ENCODE measurements around the gene NABP1. TPM values are rescaled to one million over a fixed set of nuclear protein-coding genes. Genes with fewer than 3 reads are reported as not detected.
"Not testable (repeated sequence)": the region's sequence is repeated elsewhere in the genome, so short reads cannot be mapped to it uniquely, and the experiment has no call there.

The NABP1 gene
- total RNA-seq, 2 donors from 2014 or later: 94.1 to 98.6 TPM

DNA sequence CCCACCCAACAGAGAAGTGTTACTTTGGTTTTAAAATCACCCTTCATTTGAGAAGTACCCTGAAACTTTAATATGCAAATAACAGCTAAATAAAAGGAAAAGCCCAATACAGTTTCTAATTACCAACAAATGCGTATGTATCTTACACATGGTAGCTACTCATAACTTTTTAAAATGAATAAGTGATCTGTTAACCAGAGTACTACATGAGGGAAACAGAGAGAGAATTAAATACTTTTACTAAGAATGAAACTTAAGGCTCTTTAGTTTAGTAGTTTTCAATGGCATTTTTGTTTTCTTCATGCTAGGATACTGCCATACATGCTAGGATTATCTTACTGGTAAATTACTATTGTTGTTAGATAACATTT, 39.1 kb upstream of the NABP1 start:
- H3K4me3 Mint-ChIP-seq: peak overlapping the region; percentile 71 to 99
- DNase-seq (no peak), ATAC-seq (replicated peaks in 1 of 2) (peak; percentile 35 to 42)
- H3K27me3 Mint-ChIP-seq (ENCODE audit: low read depth): no peaks in the 10 kb centered on the region
- peak overlapping the region; percentile 99 for H3K27ac Mint-ChIP-seq
- H3K4me1 Mint-ChIP-seq (ENCODE audit: low read depth): peaks cover 85% of the 10 kb centered on the region
- peaks cover 0 to 2% of the 10 kb centered on the region in 2 donors for H3K36me3 Mint-ChIP-seq (ENCODE audit: insufficient read depth in 2 of 2)
- H3K9me3 Mint-ChIP-seq: no peaks in the 10 kb centered on the region

DNA sequence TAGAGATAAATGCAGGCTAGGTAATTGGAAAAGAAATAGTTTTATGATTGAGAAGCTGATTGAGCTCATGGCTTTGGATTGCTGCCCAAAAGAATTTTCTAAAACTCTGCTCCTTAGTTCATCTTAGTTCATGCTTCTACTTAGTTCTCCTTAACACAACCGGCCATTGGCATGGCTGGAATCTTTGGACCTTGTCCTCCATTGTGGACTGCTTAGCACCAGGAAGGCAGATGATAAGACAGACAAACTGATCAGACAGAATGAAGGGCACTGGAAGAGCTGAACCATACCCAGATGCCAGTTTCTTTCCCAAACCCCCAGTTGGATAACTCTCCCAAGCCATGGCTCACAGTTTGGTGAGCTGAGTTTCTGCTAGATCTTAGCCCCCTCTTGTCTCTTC, 36.3 kb upstream of the NABP1 start:
- H3K4me3 Mint-ChIP-seq: no peak overlapping the region
- peaks cover 0 to 1% of the 10 kb centered on the region in 2 donors for H3K9me3 Mint-ChIP-seq
- ATAC-seq (replicated peaks in 1 of 2): no peak
- no peak for DNase-seq
- H3K27ac Mint-ChIP-seq: no peak overlapping the region
- no peaks in the 10 kb centered on the region for H3K27me3 Mint-ChIP-seq (ENCODE audit: low read depth)
- peaks cover 0 to 2% of the 10 kb centered on the region in 2 donors for H3K36me3 Mint-ChIP-seq (ENCODE audit: insufficient read depth in 2 of 2)
- H3K4me1 Mint-ChIP-seq (ENCODE audit: low read depth): peaks cover 63% of the 10 kb centered on the region

DNA sequence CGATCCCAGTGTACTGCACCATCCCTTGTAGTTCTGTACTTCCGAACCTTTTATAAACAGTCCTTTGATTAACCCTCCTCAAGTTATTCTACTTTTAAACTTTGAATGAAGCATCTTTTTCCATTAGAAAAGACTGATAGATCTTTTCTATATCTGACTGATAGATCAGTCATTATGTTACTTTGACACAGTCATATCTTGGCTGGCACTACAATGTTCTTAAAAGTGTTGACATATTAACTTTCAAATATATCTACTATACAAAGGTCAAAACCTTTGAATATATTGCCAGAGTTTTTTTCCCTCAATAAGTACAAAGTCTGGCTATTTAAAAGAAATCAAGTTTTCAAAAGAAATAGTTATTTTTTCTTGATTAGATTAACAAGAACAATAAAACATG, 35.4 kb upstream of the NABP1 start:
- DNase-seq (no peak), ATAC-seq (replicated peaks in 1 of 2) (peak; percentile 25 to 38)
- Mint-ChIP-seq H3K27ac (peak overlapping the region; percentile 86), H3K4me3 (peak overlapping the region; percentile 41 to 76), H3K9me3 (peaks cover 0 to 1% of the 10 kb centered on the region in 2 donors), H3K4me1 (ENCODE audit: low read depth) (peaks cover 54% of the 10 kb centered on the region), H3K36me3 (ENCODE audit: insufficient read depth in 2 of 2) (peaks cover 0 to 2% of the 10 kb centered on the region in 2 donors), H3K27me3 (ENCODE audit: low read depth) (no peaks in the 10 kb centered on the region)

DNA sequence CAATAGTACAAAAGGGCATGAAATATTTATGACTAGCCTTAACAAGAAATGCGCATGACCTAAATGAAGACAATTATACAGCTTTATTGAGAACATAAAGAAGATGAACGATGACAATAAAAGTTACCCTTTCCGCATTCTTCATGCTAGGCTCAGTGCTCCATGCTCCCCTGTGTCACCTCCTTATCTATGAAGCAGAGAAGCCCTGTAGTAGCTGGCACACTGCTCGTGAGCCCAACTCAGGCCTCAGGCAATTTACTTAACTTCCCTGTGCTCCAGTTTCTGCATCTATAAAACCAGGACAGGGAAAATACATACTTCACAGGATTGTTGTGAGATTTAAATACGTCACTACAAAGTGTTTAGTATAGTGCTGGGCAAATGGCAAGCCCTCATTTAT, 34.5 kb upstream of the NABP1 start:
- no peak overlapping the region for H3K4me3 Mint-ChIP-seq
- peaks cover 0 to 1% of the 10 kb centered on the region in 2 donors for H3K9me3 Mint-ChIP-seq
- DNase-seq (no peak), ATAC-seq (replicated peaks in 1 of 2) (no peak)
- no peaks in the 10 kb centered on the region for H3K27me3 Mint-ChIP-seq (ENCODE audit: low read depth)
- peaks cover 45% of the 10 kb centered on the region for H3K4me1 Mint-ChIP-seq (ENCODE audit: low read depth)
- no peak overlapping the region for H3K27ac Mint-ChIP-seq
- H3K36me3 Mint-ChIP-seq (ENCODE audit: insufficient read depth in 2 of 2): peaks cover 0 to 2% of the 10 kb centered on the region in 2 donors

DNA sequence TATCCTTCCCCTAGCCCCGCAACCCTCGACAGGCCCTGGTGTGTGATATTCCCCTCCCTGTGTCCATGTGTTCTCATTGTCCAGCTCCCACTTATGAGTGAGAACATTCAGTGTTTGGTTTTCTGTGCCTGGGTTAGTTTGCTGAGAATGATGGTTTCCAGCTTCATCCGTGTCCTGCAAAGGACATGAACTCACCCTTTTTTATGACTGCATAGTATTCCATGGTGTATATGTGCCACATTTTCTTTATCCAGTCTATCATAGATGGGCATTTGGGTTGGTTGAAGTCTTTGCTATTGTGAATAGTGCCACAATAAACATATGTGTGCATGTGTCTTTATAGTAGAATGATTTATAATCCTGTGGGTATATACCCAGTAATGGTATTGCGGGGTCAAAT, 33.3 kb upstream of the NABP1 start:
- H3K27ac Mint-ChIP-seq; H3K36me3 Mint-ChIP-seq (ENCODE audit: insufficient read depth in 2 of 2); ATAC-seq (replicated peaks in 1 of 2); DNase-seq; H3K9me3 Mint-ChIP-seq; H3K27me3 Mint-ChIP-seq (ENCODE audit: low read depth); H3K4me3 Mint-ChIP-seq: not testable (repeated sequence)
- peaks cover 35% of the 10 kb centered on the region for H3K4me1 Mint-ChIP-seq (ENCODE audit: low read depth)

DNA sequence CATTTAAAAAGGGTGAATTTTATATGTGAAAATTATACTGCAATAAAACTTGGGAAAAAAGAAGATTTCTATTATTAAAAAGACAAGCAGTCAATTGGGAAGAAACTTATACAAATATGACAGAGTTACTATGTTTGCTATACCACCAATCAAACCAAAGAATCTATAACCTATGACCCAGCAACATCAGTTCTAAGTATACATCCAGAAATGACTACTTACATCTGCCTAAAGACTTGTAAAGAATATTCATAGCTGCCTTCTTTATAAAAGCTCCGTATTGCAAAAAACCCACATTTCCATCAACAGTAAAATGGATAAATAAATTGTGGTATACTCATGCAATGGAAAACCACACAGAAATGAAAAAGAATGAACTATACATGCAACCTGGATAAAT, 32.9 kb upstream of the NABP1 start:
- peaks cover 35% of the 10 kb centered on the region for H3K4me1 Mint-ChIP-seq (ENCODE audit: low read depth)
- ATAC-seq (replicated peaks in 1 of 2): peak in 1 of 2 donors; percentile 65
- H3K4me3 Mint-ChIP-seq: peak overlapping the region in 1 of 2 donors; percentile 37
- H3K36me3 Mint-ChIP-seq (ENCODE audit: insufficient read depth in 2 of 2): peaks cover 0 to 2% of the 10 kb centered on the region in 2 donors
- DNase-seq: no peak
- peaks cover 0 to 1% of the 10 kb centered on the region in 2 donors for H3K9me3 Mint-ChIP-seq
- H3K27me3 Mint-ChIP-seq (ENCODE audit: low read depth): no peaks in the 10 kb centered on the region
- H3K27ac Mint-ChIP-seq: no peak overlapping the region

DNA sequence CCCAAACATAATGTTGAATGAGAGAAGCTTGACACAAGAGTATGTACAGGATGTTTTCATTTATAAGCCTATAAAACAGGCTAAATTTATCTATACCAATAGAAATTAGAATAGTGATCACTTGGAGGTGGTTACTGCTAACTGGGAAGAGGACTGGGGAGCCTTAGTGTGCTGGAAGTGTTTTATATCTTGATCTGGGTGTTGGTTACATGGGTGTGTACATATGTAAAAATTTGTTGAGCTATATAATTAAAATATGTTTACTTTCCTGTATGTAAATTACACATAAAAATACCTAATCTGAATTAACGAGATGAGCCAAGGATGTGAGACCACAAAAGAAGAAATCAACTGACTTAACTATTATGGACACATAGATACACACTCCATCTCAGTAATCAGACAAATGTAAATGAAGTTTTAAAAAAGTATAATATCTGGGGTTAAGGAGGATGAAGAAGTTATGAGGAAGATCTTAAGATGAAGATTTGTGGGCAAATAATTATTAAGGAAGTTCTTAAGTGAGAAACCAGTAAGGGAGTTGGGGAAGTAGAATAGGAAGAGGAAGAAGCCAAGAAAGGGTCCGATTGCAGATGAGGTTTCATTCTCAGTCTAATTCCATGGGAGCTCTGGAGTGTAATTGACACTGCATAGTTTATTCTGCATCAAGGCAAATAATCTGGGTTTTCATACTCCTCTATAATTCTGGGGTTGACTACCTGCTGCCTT, 32.3 kb upstream of the NABP1 start:
- H3K9me3 Mint-ChIP-seq: peaks cover 0 to 1% of the 10 kb centered on the region in 2 donors
- peak overlapping the region in 1 of 2 donors; percentile 37 for H3K4me3 Mint-ChIP-seq
- ATAC-seq (replicated peaks in 1 of 2) (no peak), DNase-seq (no peak)
- peaks cover 32% of the 10 kb centered on the region for H3K4me1 Mint-ChIP-seq (ENCODE audit: low read depth)
- no peak overlapping the region for H3K27ac Mint-ChIP-seq
- peaks cover 0 to 2% of the 10 kb centered on the region in 2 donors for H3K36me3 Mint-ChIP-seq (ENCODE audit: insufficient read depth in 2 of 2)
- H3K27me3 Mint-ChIP-seq (ENCODE audit: low read depth): no peaks in the 10 kb centered on the region

GRCh38 chr2:191646163-191646902, 31.6 kb upstream of the NABP1 start:
- Mint-ChIP-seq H3K36me3 (ENCODE audit: insufficient read depth in 2 of 2) (peaks cover 0 to 2% of the 10 kb centered on the region in 2 donors), H3K9me3 (peaks cover 0 to 1% of the 10 kb centered on the region in 2 donors), H3K4me3 (no peak overlapping the region), H3K4me1 (ENCODE audit: low read depth) (peaks cover 32% of the 10 kb centered on the region), H3K27me3 (ENCODE audit: low read depth) (no peaks in the 10 kb centered on the region), H3K27ac (no peak overlapping the region)
- ATAC-seq (replicated peaks in 1 of 2) (no peak), DNase-seq (no peak)

- H3K4me1 Mint-ChIP-seq (ENCODE audit: low read depth): peaks cover 14% of the 10 kb centered on the region
- no peak overlapping the region for H3K27ac Mint-ChIP-seq
- ATAC-seq (replicated peaks in 1 of 2) (no peak), DNase-seq (no peak)
- peaks cover 0 to under 1% of the 10 kb centered on the region in 2 donors for H3K9me3 Mint-ChIP-seq
- H3K27me3 Mint-ChIP-seq (ENCODE audit: low read depth): no peaks in the 10 kb centered on the region
- no peaks in the 10 kb centered on the region for H3K36me3 Mint-ChIP-seq (ENCODE audit: insufficient read depth in 2 of 2)
- H3K4me3 Mint-ChIP-seq: no peak overlapping the region
Observed at GRCh38 chr2:191649519-191649918, 28.4 kb upstream of the NABP1 start.

DNA sequence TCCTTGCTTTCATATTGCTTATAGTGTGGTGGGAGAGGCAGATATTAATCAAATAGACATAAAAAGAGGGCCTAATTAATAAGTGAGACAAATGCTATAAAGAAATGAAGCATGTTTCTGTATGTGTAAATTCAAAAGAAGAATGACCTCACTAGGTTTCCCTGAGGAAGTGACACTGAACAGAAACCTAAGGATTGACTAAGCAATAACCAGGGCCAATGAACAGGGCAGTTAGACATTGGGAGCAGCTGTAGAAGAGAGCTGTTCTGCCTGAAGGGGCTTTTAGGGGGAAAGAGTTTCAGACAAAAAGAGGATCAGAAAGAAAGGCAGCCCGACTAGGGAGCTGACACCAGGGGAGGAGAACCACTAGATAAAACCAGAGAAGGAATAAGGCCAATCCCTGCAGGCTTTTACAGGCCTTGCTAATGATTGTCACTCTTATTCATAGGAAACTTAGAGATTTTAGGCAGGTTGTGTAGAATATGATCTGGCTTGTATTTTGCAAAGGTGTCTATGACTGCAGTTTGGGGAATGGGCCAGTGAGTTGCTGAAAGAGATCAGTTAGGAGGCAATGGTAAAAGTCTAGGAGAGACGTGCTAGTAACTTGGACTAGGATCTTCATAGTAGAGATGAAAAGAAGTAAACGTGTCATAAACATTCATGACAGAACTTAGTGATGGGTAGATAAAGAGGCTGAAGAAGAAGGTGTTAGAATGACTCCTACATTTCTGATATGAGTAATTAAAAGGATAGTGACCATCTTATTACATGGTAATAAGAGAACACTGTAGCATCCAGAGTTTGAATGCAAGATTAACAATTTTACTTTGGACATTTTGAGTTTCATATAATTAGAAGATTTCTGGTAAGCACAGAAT, 26.8 kb upstream of the NABP1 start:
- ATAC-seq (replicated peaks in 1 of 2) (peak; percentile 93 to 96), DNase-seq (peak in 1 of 2 donors; percentile 27)
- peaks cover 14% of the 10 kb centered on the region for H3K4me1 Mint-ChIP-seq (ENCODE audit: low read depth)
- H3K4me3 Mint-ChIP-seq: peak overlapping the region; percentile 7 to 48
- no peaks in the 10 kb centered on the region for H3K9me3 Mint-ChIP-seq
- H3K36me3 Mint-ChIP-seq (ENCODE audit: insufficient read depth in 2 of 2): no peaks in the 10 kb centered on the region
- H3K27ac Mint-ChIP-seq: peak overlapping the region; percentile 1
- H3K27me3 Mint-ChIP-seq (ENCODE audit: low read depth): no peaks in the 10 kb centered on the region

DNA sequence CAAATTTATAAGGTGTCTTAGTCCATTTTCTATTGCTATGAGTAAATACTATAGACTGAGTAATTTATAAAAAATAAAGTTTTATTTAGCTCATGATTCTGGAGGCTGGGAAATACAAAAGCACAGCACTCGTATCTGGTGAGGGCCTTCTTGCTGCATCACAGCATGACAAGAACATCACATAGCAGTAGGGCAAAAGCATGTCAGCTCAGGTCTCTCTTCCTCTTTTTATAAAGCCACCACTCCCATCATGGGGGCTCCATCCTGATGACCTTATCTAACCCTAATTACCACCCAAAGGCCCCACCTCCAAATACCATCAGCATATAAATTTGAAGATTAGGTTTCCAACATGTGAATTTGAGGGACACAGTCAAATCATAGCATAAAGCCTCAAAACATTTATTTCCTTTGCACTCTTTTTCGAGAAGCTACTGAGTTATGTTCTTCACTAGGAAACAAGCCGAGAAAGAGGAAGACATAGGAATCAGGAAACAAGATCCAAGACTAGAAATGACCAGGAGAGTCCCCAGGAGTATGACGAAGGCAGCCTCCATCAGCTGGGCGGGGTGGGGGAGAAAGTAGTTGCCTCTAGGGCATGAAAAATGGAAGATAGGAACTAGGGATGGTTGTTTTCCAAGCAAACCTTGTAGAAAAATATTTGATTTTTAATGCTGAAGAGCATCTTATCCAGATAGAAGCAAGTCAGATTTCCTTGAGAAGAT, 24.1 kb upstream of the NABP1 start:
- Mint-ChIP-seq H3K4me1 (ENCODE audit: low read depth) (peaks cover 25% of the 10 kb centered on the region), H3K4me3 (no peak overlapping the region), H3K9me3 (peaks cover 0 to 3% of the 10 kb centered on the region in 2 donors), H3K36me3 (ENCODE audit: insufficient read depth in 2 of 2) (peaks cover 0 to 2% of the 10 kb centered on the region in 2 donors), H3K27ac (no peak overlapping the region), H3K27me3 (ENCODE audit: low read depth) (no peaks in the 10 kb centered on the region)
- DNase-seq (no peak), ATAC-seq (replicated peaks in 1 of 2) (no peak)

GRCh38 chr2:191656391-191656790, 21.5 kb upstream of the NABP1 start:
- Mint-ChIP-seq H3K27me3 (ENCODE audit: low read depth) (no peaks in the 10 kb centered on the region), H3K4me1 (ENCODE audit: low read depth) (peaks cover 19% of the 10 kb centered on the region), H3K27ac (no peak overlapping the region), H3K36me3 (ENCODE audit: insufficient read depth in 2 of 2) (peaks cover 0 to 2% of the 10 kb centered on the region in 2 donors), H3K4me3 (no peak overlapping the region), H3K9me3 (peaks cover 3% of the 10 kb centered on the region in 2 donors)
- no peak for ATAC-seq (replicated peaks in 1 of 2)
- no peak for DNase-seq

All from activated T-cell treated with anti-CD3 and anti-CD28 coated beads, Interleukin-2, amount 50 U/mL, for 72 hours (primary cell).